K562 (cell line): ENCODE data around the gene MCCD1. TPM values are rescaled to one million over a fixed set of nuclear protein-coding genes. Genes with fewer than 3 reads are reported as not detected.

ENCODE experiments used
- ADNP ChIP-seq: fragments of 200-800 bp; sonication (Bioruptor generic); IDR thresholded peaks from 2 replicates; pipeline ENCODE4 v1.6.1; 2016; ENCODE audit warnings: missing genetic modification characterization, missing compliant biosample characterization
- ETS2 ChIP-seq: IDR thresholded peaks from 2 replicates; pipeline ENCODE4 v1.6.1; 2016; ENCODE audit warnings: borderline replicate concordance, missing genetic modification characterization, mild to moderate bottlenecking, moderate library complexity, missing compliant biosample characterization; ENCODE audit not compliant: poor library complexity, severe bottlenecking
- GABPA ChIP-seq: fragments of 200-800 bp; sonication (Bioruptor generic); conservative IDR thresholded peaks from 2 replicates; pipeline ENCODE4 v1.6.1; 2016; ENCODE audit warnings: low read depth, missing genetic modification characterization, missing compliant biosample characterization
- HIVEP1 ChIP-seq: fragments of 250-450 bp; sonication (Bioruptor Pico); IDR thresholded peaks from 2 replicates; pipeline ENCODE4 v1.4.0; 2020; ENCODE audit warnings: mild to moderate bottlenecking
- KLF16 ChIP-seq: IDR thresholded peaks from 2 replicates; pipeline ENCODE4 v1.6.1; 2016; ENCODE audit warnings: antibody characterized with exemption
- MCM5 ChIP-seq: fragments of 450-650 bp; IDR thresholded peaks from 2 replicates; pipeline ENCODE4 v1.6.1; 2016; ENCODE audit warnings: low read depth
- MTF1 ChIP-seq: fragments of 250-450 bp; sonication (Bioruptor Pico); IDR thresholded peaks from 2 replicates; pipeline ENCODE4 v1.9.0; 2021; ENCODE audit warnings: moderate library complexity, mild to moderate bottlenecking, inconsistent platforms, borderline replicate concordance
- MYBL2 ChIP-seq, 2 experiments: fragments of 450-650 bp in 1 of 2; sonication (generic) in 1 of 2; formaldehyde crosslinking in 1 of 2; IDR thresholded peaks; 2 replicates each; pipeline versions ENCODE4 v1.6.1 to v1.8.1; 2017 to 2022; ENCODE audit warnings: borderline replicate concordance in 1 of 2, inconsistent platforms in 1 of 2, low read depth in 1 of 2, mild to moderate bottlenecking in 1 of 2, missing genetic modification reagents in 1 of 2, moderate library complexity in 1 of 2
- NCOR1 ChIP-seq: fragments of 450-650 bp; IDR thresholded peaks from 2 replicates; pipeline ENCODE4 v1.6.1; 2016; ENCODE audit warnings: mild to moderate bottlenecking, moderate library complexity
- NFYB ChIP-seq: IDR thresholded peaks from 2 replicates; pipeline ENCODE4 v1.6.1; 2011; ENCODE audit warnings: mild to moderate bottlenecking, moderate library complexity; ENCODE audit not compliant: insufficient read length; ENCODE audit errors: extremely low read depth
- NR1H2 ChIP-seq: sonication (generic); formaldehyde crosslinking; IDR thresholded peaks from 2 replicates; pipeline ENCODE4 v1.4.0; 2020; ENCODE audit warnings: mild to moderate bottlenecking, missing genetic modification reagents
- PHF21A ChIP-seq: fragments of 450-650 bp; IDR thresholded peaks from 2 replicates; pipeline ENCODE4 v1.6.1; 2017; ENCODE audit warnings: low read depth, borderline replicate concordance
- SAFB2 ChIP-seq: fragments of 200-400 bp; formaldehyde crosslinking; IDR thresholded peaks from 2 replicates; pipeline ENCODE4 v1.6.1; 2018; ENCODE audit warnings: borderline replicate concordance, low read length, low read depth, moderate library complexity; ENCODE audit not compliant: severe bottlenecking
- ZNF224 ChIP-seq: sonication (generic); formaldehyde crosslinking; IDR thresholded peaks from 2 replicates; pipeline ENCODE4 v1.8.0; 2022; ENCODE audit warnings: mild to moderate bottlenecking, missing genetic modification reagents
- ZNF24 ChIP-seq: fragments of 450-650 bp; IDR thresholded peaks from 2 replicates; pipeline ENCODE4 v1.6.1; 2016
- polyA plus RNA-seq, 8 experiments: library from polyadenylated mRNA; depleted of rRNA in 4 of 8; stranded (reverse) in 5 of 8; unstranded in 3 of 8; fragments of >200 nt; fragmentation: Nextera tagmentation in 2 of 8; fragmentation: Illumina TruSeq in 1 of 8; extraction: Ambion mirVana in 2 of 8; extraction: Trizol in 1 of 8; gene quantifications; 2 replicates each; pipeline versions ENCODE4 v1.2.1 to v1.2.3, GENCODE V29; 2011 to 2014; ENCODE audit warnings: inconsistent platforms in 1 of 8, missing spikeins in 1 of 8
- total RNA-seq, 7 experiments: library from RNA; depleted of rRNA in 6 of 7; stranded (reverse); fragments of >200 nt in 6 of 7; fragmentation: Illumina TruSeq in 2 of 7; extraction: Trizol in 2 of 7; gene quantifications; 2 replicates each; pipeline versions ENCODE4 v1.2.1 to v1.2.3, GENCODE V29; 2011 to 2021; ENCODE audit warnings: low replicate concordance in 1 of 7
- TF ChIP-seq, protein P1 (sequence below): sonication (generic); formaldehyde crosslinking; IDR thresholded peaks from 2 replicates; pipeline ENCODE4 v1.8.0; 2022; ENCODE audit warnings: missing genetic modification reagents, mild to moderate bottlenecking, moderate library complexity, borderline replicate concordance
- TF ChIP-seq, protein P2 (sequence below): fragments of 450-650 bp; formaldehyde crosslinking; IDR thresholded peaks from 2 replicates; pipeline ENCODE4 v1.4.0; 2020; ENCODE audit warnings: mild to moderate bottlenecking, moderate library complexity
- TF ChIP-seq, protein P3 (sequence below): IDR thresholded peaks from 2 replicates; pipeline ENCODE4 v1.6.1; 2016; ENCODE audit warnings: missing genetic modification characterization, missing compliant biosample characterization
- TF ChIP-seq, protein P4 (sequence below): fragments of 450-650 bp; formaldehyde crosslinking; IDR thresholded peaks from 2 replicates; pipeline ENCODE4 v1.4.0; 2022; ENCODE audit warnings: missing genetic modification characterization
- TF ChIP-seq, protein P5 (sequence below): fragments of 250-450 bp; sonication (Bioruptor Pico); IDR thresholded peaks from 2 replicates; pipeline ENCODE4 v1.8.0; 2021; ENCODE audit warnings: mild to moderate bottlenecking, moderate library complexity

MCCD1 gene
- total and polyA plus RNA-seq, 9 of the 15 experiments (the other 6 are each of a cell fraction or from before 2014, with no cell fraction given) = not detected

DNA sequence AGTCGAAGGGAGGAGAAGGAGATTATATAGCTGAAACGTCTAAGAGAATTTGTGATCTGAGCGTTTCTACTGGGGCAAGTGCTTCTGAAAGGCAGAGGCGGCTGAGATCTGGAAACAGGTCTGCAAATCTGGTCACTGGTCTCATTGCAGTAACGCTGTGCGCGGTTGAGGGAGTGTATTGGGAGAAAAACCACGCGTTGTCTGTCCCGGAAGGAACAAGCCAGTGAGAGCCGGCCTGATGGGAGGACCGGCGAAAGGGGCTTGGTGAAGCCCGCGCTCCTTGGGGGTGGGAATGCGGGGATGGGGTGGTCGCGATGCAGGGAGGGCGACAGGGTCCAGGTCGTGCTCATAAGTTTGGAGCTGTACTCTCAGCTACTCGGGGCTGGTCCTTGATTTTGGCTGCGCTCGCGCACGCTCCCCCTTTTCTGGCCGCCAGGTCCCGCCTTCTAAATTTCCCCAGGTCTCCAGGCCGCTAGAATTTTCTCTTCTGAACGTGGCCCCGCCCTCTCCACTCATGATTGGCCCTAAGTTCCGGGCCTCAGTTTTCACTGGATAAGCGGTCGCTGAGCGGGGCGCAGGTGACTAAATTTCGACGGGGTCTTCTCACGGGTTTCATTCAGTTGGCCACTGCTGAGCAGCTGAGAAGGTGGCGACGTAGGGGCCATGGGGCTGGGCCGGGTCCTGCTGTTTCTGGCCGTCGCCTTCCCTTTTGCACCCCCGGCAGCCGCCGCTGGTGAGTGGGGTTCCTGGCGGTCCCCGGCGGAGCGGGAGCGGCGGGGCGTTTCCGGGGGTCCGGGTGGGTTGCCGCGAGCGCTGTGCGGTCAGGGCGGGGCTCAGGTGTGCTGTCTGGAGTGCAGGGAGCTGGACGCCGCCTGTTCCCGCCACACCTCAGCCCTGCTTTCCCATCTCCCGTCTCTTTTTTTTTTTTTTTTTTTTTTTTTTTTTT, 31.0 kb upstream of the MCCD1 start, which contains the start of gene MICB (continued):
- TF ChIP-seq, protein P1, sequence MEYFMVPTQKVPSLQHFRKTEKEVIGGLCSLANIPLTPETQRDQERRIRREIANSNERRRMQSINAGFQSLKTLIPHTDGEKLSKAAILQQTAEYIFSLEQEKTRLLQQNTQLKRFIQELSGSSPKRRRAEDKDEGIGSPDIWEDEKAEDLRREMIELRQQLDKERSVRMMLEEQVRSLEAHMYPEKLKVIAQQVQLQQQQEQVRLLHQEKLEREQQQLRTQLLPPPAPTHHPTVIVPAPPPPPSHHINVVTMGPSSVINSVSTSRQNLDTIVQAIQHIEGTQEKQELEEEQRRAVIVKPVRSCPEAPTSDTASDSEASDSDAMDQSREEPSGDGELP = peak; percentile 81; the same call in 1 of the 2 replicates
- no peak for TF ChIP-seq ADNP (tag)
- TF ChIP-seq NFYB = peak; percentile 67
- TF ChIP-seq NR1H2 (CRISPR knock-in tag) = no peak
- no peak for TF ChIP-seq MTF1
- TF ChIP-seq, protein P2, sequence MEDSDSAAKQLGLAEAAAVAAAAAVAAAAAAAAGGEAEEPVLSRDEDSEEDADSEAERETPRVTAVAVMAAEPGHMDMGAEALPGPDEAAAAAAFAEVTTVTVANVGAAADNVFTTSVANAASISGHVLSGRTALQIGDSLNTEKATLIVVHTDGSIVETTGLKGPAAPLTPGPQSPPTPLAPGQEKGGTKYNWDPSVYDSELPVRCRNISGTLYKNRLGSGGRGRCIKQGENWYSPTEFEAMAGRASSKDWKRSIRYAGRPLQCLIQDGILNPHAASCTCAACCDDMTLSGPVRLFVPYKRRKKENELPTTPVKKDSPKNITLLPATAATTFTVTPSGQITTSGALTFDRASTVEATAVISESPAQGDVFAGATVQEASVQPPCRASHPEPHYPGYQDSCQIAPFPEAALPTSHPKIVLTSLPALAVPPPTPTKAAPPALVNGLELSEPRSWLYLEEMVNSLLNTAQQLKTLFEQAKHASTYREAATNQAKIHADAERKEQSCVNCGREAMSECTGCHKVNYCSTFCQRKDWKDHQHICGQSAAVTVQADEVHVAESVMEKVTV (CRISPR knock-in tag) = no peak
- TF ChIP-seq HIVEP1 (CRISPR knock-in tag) = no peak
- TF ChIP-seq ZNF224 (CRISPR knock-in tag) = no peak
- TF ChIP-seq GABPA (tag) = peak; percentile 45
- TF ChIP-seq, protein P3, sequence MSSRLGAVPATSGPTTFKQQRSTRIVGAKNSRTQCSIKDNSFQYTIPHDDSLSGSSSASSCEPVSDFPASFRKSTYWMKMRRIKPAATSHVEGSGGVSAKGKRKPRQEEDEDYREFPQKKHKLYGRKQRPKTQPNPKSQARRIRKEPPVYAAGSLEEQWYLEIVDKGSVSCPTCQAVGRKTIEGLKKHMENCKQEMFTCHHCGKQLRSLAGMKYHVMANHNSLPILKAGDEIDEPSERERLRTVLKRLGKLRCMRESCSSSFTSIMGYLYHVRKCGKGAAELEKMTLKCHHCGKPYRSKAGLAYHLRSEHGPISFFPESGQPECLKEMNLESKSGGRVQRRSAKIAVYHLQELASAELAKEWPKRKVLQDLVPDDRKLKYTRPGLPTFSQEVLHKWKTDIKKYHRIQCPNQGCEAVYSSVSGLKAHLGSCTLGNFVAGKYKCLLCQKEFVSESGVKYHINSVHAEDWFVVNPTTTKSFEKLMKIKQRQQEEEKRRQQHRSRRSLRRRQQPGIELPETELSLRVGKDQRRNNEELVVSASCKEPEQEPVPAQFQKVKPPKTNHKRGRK (tag) = no peak
- TF ChIP-seq MCM5 = no peak
- TF ChIP-seq MYBL2 (IDR thresholded peaks at IDR 0.05; ENCODE audit: low read depth) = no peak
- no peak for TF ChIP-seq MYBL2 (CRISPR knock-in tag; IDR thresholded peaks at IDR 0.05; ENCODE audit: borderline replicate concordance)
- TF ChIP-seq NCOR1 = no peak
- TF ChIP-seq, protein P4, sequence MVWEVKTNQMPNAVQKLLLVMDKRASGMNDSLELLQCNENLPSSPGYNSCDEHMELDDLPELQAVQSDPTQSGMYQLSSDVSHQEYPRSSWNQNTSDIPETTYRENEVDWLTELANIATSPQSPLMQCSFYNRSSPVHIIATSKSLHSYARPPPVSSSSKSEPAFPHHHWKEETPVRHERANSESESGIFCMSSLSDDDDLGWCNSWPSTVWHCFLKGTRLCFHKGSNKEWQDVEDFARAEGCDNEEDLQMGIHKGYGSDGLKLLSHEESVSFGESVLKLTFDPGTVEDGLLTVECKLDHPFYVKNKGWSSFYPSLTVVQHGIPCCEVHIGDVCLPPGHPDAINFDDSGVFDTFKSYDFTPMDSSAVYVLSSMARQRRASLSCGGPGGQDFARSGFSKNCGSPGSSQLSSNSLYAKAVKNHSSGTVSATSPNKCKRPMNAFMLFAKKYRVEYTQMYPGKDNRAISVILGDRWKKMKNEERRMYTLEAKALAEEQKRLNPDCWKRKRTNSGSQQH (CRISPR knock-in tag) = no peak
- no peak for TF ChIP-seq SAFB2
- peak; percentile 71; the same call in 1 of the 2 replicates for TF ChIP-seq PHF21A
- TF ChIP-seq ETS2 (tag) = no peak
- no peak for TF ChIP-seq ZNF24
- TF ChIP-seq, protein P5, sequence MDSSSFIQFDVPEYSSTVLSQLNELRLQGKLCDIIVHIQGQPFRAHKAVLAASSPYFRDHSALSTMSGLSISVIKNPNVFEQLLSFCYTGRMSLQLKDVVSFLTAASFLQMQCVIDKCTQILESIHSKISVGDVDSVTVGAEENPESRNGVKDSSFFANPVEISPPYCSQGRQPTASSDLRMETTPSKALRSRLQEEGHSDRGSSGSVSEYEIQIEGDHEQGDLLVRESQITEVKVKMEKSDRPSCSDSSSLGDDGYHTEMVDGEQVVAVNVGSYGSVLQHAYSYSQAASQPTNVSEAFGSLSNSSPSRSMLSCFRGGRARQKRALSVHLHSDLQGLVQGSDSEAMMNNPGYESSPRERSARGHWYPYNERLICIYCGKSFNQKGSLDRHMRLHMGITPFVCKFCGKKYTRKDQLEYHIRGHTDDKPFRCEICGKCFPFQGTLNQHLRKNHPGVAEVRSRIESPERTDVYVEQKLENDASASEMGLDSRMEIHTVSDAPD (CRISPR knock-in tag) = no peak
- TF ChIP-seq KLF16 = no peak
